SKM-1 treated with dmso at 0.1 percent for 144 hours (cell line): Measurements from ENCODE around the gene YRDC.

Experiments
- DNase-seq: peaks from one replicate; lab custom pipeline; 2025; ENCODE audit not compliant: unreplicated experiment; lab: John Stamatoyannopoulos, UW

The YRDC gene

GRCh38 chr1:37822906-37823815 lies 15.2 kb upstream of the YRDC start:
- DNase-seq = no peak

- no peak for DNase-seq
Measured at GRCh38 chr1:37821481-37821880, 13.5 kb upstream of the YRDC start.

- no peak for DNase-seq
Measured at GRCh38 chr1:37817481-37817880, 9.5 kb upstream of the YRDC start.

- no peak for DNase-seq
Measured at GRCh38 chr1:37814252-37814651, 6.2 kb upstream of the YRDC start.

GRCh38 chr1:37813529-37814145 lies 5.6 kb upstream of the YRDC start:
- DNase-seq = no peak

GRCh38 chr1:37811027-37811655 lies 3.1 kb upstream of the YRDC start:
- DNase-seq = peak; percentile 81

GRCh38 chr1:37809942-37810341 lies 1.9 kb upstream of the YRDC start:
- no peak for DNase-seq

- DNase-seq = peak; percentile 50
Measured at GRCh38 chr1:37808369-37809319, 636 bp upstream of the YRDC start.

- DNase-seq = no peak
Measured at GRCh38 chr1:37807220-37807554, 821 bp downstream of the YRDC start.

GRCh38 chr1:37802439-37802838 lies 5.6 kb downstream of the YRDC start:
- no peak for DNase-seq

GRCh38 chr1:37797750-37798345 lies 10.2 kb downstream of the YRDC start:
- DNase-seq = no peak

GRCh38 chr1:37795340-37796125 lies 12.5 kb downstream of the YRDC start:
- DNase-seq = no peak

GRCh38 chr1:37794372-37795339 lies 13.4 kb downstream of the YRDC start:
- no peak for DNase-seq

GRCh38 chr1:37793773-37794371 lies 14.1 kb downstream of the YRDC start, which contains the start of gene MANEAL:
MANEAL (plus strand) TSS chr1:37793847; CDS start chr1:37794183, 336 bp downstream.
- DNase-seq = no peak

GRCh38 chr1:37792943-37793686 lies 14.9 kb downstream of the YRDC start:
- no peak for DNase-seq

GRCh38 chr1:37782491-37782890 lies 25.5 kb downstream of the YRDC start:
- no peak for DNase-seq

- DNase-seq = no peak
Measured at GRCh38 chr1:37778654-37779053, 29.4 kb downstream of the YRDC start.
